Measurements from ENCODE around the gene OLFM4. TPM values are rescaled to one million over a fixed set of nuclear protein-coding genes. Genes with fewer than 3 reads are reported as not detected.

Gene OLFM4
- total RNA-seq, 6 experiments from 2014 or later, result 0.54 to 0.75 (median 0.73) TPM; not detected in 3

DNA sequence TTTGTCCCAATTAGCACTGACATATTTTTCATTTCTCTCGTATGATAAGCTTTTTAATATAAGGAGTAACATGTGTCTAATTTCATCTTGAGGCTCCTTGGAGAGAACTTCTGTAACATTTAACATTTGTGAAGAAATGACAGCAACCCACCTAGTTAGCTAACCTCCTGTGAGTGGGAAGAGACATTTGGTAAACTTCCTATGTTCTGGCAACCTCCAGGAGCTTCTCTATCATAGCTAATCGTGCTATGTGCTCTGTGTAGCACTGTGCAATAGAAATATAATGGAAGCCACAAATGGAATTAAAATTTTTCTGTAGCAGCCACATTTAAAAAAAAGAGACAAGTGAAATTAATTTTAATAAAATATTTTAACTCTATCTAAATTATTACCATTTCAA, 5.4 kb upstream of the OLFM4 start:
- ATAC-seq (no peak), DNase-seq (no peak)
- Histone ChIP-seq H3K9me3 (no peaks in the 10 kb centered on the region), H3K4me1 (no peaks in the 10 kb centered on the region), H3K36me3 (no peaks in the 10 kb centered on the region), H3K4me3 (no peak overlapping the region), H3K27me3 (no peaks in the 10 kb centered on the region), H3K27ac (no peak overlapping the region)
- intact Hi-C loops (cut with DNase I), result no loop called here
- TF ChIP-seq, protein P1, sequence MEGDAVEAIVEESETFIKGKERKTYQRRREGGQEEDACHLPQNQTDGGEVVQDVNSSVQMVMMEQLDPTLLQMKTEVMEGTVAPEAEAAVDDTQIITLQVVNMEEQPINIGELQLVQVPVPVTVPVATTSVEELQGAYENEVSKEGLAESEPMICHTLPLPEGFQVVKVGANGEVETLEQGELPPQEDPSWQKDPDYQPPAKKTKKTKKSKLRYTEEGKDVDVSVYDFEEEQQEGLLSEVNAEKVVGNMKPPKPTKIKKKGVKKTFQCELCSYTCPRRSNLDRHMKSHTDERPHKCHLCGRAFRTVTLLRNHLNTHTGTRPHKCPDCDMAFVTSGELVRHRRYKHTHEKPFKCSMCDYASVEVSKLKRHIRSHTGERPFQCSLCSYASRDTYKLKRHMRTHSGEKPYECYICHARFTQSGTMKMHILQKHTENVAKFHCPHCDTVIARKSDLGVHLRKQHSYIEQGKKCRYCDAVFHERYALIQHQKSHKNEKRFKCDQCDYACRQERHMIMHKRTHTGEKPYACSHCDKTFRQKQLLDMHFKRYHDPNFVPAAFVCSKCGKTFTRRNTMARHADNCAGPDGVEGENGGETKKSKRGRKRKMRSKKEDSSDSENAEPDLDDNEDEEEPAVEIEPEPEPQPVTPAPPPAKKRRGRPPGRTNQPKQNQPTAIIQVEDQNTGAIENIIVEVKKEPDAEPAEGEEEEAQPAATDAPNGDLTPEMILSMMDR (IDR thresholded peaks at IDR 0.05), result no peak
- TF ChIP-seq POLR2A (IDR thresholded peaks at IDR 0.05), result no peak
- WGBS (ENCODE audit: insufficient coverage, low coverage, low lambda C conversion rate, missing lambda C conversion rate), result 29% methylated on average over 2 of the region's 2 CpGs

DNA sequence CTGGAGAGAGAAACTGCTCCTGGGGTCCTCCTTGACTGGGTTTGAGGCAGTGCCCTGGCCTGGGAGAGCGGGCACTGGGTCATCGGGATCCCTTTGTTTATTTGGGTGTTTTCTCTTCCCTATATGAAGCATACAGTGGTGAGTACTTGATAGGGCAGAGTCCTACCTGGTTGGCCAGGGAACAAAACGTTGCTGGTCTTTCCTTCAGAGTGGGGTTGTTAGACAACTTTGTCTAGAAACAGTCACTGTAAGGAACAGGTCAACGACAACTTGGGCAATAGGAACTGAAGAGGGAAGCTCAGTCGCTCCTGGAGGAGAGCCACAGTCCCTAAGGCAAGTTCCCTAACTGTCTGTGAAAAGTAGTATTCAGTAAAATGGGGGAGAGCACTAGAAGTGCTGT, 550 bp upstream of the OLFM4 start:
- ATAC-seq (no peak), DNase-seq (no peak)
- WGBS (ENCODE audit: insufficient coverage, low coverage, low lambda C conversion rate, missing lambda C conversion rate), result 36% methylated on average over 4 of the region's 5 CpGs
- no peak overlapping the region for H3K4me3 ChIP-seq
- no peaks in the 10 kb centered on the region for H3K4me1 ChIP-seq
- no peaks in the 10 kb centered on the region for H3K27me3 ChIP-seq
- no peaks in the 10 kb centered on the region for H3K36me3 ChIP-seq
- H3K27ac ChIP-seq, result no peak overlapping the region
- H3K9me3 ChIP-seq, result no peaks in the 10 kb centered on the region
- no peak for TF ChIP-seq POLR2A (IDR thresholded peaks at IDR 0.05)
- TF ChIP-seq, protein P1 (IDR thresholded peaks at IDR 0.05), result no peak
- intact Hi-C loops (cut with DNase I), result no loop called here

DNA sequence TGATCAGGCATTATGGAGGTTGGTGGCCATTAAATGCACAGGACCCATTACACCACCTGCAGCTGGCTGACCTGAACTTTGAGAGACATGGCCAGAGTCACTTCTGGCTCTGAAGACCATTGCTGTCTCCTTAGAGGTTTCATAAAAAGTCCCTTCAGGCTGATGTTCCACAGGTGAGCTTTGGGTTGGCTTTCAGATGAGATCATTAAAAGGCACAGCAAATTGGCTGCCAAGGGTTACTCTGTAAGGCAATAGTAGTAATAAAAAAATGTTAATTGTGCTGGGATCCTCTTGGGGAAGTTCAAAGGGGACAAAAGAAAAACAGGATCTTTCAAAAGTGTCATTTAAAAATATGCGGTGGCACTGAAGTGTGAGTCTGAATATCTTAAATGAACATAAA, 4.2 kb downstream of the OLFM4 start:
- 0% methylated on average over 1 of the region's 1 CpG for WGBS (ENCODE audit: insufficient coverage, low coverage, low lambda C conversion rate, missing lambda C conversion rate)

DNA sequence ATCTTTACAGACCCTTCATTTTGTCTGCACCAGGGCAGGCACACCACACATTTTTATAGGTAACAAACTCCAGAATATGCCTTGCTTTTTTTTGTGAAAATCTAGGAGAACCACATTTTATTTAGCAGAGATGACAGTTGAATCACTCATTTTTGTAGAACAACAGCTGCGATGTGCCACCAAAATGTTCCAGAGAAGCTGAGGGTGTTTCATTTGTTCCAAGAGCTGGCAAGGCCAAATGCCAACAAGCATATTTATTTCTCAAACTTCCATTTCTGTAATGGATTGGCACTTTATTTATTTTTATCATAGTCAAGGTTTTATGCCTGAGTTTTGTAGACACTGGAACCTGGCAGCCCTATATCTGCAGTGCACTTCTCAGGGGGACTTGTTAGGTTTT, 10.4 kb downstream of the OLFM4 start:
- Histone ChIP-seq H3K4me3 (no peak overlapping the region), H3K27ac (no peak overlapping the region), H3K27me3 (no peaks in the 10 kb centered on the region), H3K9me3 (no peaks in the 10 kb centered on the region), H3K4me1 (no peaks in the 10 kb centered on the region), H3K36me3 (no peaks in the 10 kb centered on the region)
- 62% methylated on average over 1 of the region's 1 CpG for WGBS (ENCODE audit: insufficient coverage, low coverage, low lambda C conversion rate, missing lambda C conversion rate)
- no peak for ATAC-seq
- TF ChIP-seq, protein P1 (IDR thresholded peaks at IDR 0.05), result no peak
- no peak for TF ChIP-seq POLR2A (IDR thresholded peaks at IDR 0.05)
- intact Hi-C loops (cut with DNase I), result no loop called here
- DNase-seq, result no peak

More for the DNA sequence above, 4.2 kb downstream of the OLFM4 start:
- Histone ChIP-seq H3K9me3 (no peaks in the 10 kb centered on the region), H3K4me3 (no peak overlapping the region), H3K4me1 (no peaks in the 10 kb centered on the region), H3K36me3 (no peaks in the 10 kb centered on the region), H3K27ac (no peak overlapping the region), H3K27me3 (no peaks in the 10 kb centered on the region)
- no peak for DNase-seq
- TF ChIP-seq, protein P1 (IDR thresholded peaks at IDR 0.05), result no peak
- no peak for TF ChIP-seq POLR2A (IDR thresholded peaks at IDR 0.05)
- no peak for ATAC-seq
- intact Hi-C loops (cut with DNase I), result no loop called here

DNA sequence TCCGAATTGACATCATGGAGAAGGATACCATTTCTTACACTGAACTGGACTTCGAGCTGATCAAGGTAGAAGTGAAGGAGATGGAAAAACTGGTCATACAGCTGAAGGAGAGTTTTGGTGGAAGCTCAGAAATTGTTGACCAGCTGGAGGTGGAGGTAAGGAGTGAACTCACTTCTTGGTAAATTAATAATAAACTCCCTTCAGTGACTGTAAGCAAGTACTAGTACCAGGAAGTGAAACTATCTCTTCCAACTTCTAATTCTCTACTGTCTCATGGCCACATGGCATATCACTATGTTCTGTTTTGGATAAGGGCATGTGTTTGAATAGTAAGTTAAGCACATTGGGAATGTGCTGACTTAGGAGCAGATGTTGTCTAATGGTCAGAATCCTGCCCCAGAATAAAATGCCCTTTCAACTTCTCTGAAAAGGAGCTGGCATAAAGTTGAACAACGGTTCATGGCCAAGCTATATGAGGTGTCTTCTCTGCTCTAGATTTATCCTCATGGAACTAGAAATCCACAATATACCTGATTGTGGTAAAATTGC, 13.4 kb downstream of the OLFM4 start:
- Histone ChIP-seq H3K9me3 (no peaks in the 10 kb centered on the region), H3K36me3 (no peaks in the 10 kb centered on the region), H3K27ac (no peak overlapping the region), H3K27me3 (no peaks in the 10 kb centered on the region), H3K4me1 (no peaks in the 10 kb centered on the region), H3K4me3 (no peak overlapping the region)
- TF ChIP-seq, protein P1 (IDR thresholded peaks at IDR 0.05), result no peak
- TF ChIP-seq POLR2A (IDR thresholded peaks at IDR 0.05), result no peak
- WGBS (ENCODE audit: insufficient coverage, low coverage, low lambda C conversion rate, missing lambda C conversion rate), result 55% methylated on average over 2 of the region's 3 CpGs
- ATAC-seq (no peak), DNase-seq (no peak)
- intact Hi-C loops (cut with DNase I), result no loop called here
